Activated CD8-positive, alpha-beta T cell treated with anti-CD3 and anti-CD28 coated beads for 36 hours (primary cell): ENCODE measurements around the gene CYP2A7. TPM values are rescaled to one million over a fixed set of nuclear protein-coding genes. Genes with fewer than 3 reads are reported as not detected.
"Not testable (repeated sequence)": the region's sequence is repeated elsewhere in the genome, so short reads cannot be mapped to it uniquely, and the experiment has no call there.

ENCODE experiments used
- ATAC-seq: fragments of 200-7000 bp; cut with Tn5 transposase; one replicate; pipeline ENCODE4 v1.10.0; 2021; ENCODE audit warnings: mild to moderate bottlenecking, moderate library complexity
- CTCF ChIA-PET: fragments of 350-600 bp; sonication (Branson Sonifier 250); formaldehyde crosslinking; loops from one replicate; lab custom pipeline; 2021; ENCODE audit warnings: antibody characterized with exemption; lab: Charles Lee
- POLR2A ChIA-PET: fragments of 350-600 bp; sonication (Branson Sonifier 250); formaldehyde crosslinking; loops from one replicate; lab custom pipeline; 2021; ENCODE audit warnings: antibody characterized with exemption; lab: Charles Lee
- DNase-seq: peaks from one replicate; pipeline ENCODE4 v3.0.0-alpha.2; 2020
- H3K27ac Mint-ChIP-seq: one replicate; pipeline ENCODE4 v1.8.0; 2021; ENCODE audit warnings: mild to moderate bottlenecking, mixed read lengths
- H3K27me3 Mint-ChIP-seq: one replicate; pipeline ENCODE4 v1.8.0; 2021; ENCODE audit warnings: mixed read lengths
- H3K36me3 Mint-ChIP-seq: one replicate; pipeline ENCODE4 v1.8.0; 2021; ENCODE audit warnings: low read depth, mixed read lengths
- H3K4me1 Mint-ChIP-seq: one replicate; pipeline ENCODE4 v1.8.0; 2021; ENCODE audit warnings: low read depth, mixed read lengths
- H3K4me3 Mint-ChIP-seq: one replicate; pipeline ENCODE4 v1.8.0; 2021; ENCODE audit warnings: mild to moderate bottlenecking, moderate library complexity, mixed read lengths
- H3K9me3 Mint-ChIP-seq: one replicate; pipeline ENCODE4 v1.8.0; 2021; ENCODE audit warnings: mixed read lengths
- intact Hi-C: fragments of 100-400 bp; cut with micrococcal nuclease; formaldehyde crosslinking; loops from one replicate; pipeline ENCODE4 v1.10.0; 2022
- total RNA-seq, 2 experiments: library from RNA; stranded (reverse); gene quantifications; one replicate each; pipeline ENCODE4 v1.2.3, GENCODE V29; 2021
- TF ChIP-seq, protein P1 (sequence below): fragments of 200-600 bp; IDR thresholded peaks from one replicate; pipeline ENCODE4 v1.8.0; 2022; ENCODE audit warnings: antibody characterized with exemption, mild to moderate bottlenecking

Gene CYP2A7
- total RNA-seq, 2 experiments from 2014 or later: not detected

DNA sequence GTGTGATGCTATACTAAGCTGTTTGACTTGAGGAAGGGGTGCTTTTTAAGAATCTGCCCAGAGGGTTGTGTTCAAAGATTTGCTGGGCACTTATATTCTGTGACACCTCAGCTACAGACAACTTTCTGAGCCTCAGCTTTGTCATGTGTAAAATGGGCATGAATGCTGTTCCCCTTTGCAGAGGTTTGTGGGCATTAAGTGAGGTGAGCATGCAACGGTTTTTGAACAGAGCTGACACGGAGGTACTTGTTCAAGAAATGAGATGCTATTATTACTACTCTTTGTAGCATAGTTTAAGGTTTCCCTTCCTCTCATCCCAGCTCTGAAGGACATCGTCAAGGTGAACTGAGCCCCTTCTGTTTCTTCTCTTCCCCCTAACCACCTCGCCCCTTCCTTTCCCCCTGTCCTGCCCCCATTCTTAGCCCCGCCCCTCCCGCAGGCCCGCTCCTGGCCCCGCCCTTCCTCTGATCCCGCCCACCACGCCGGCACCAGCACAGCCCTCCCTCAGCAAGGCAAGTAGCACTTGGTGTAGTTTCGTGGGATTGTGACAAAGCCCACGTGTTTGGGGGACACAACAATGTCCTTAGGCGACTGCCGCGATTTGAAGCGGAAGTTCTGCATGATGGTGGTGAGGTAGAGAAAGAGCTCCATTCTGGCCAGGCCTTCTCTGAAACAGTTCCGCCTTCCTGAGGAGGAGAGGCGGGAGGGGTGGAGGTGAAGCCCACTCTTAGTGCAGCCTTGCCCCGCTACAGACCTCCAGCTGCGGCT is 26.1 kb upstream of the CYP2A7 start:
- peaks cover 12% of the 10 kb centered on the region for H3K4me1 Mint-ChIP-seq
- peaks cover 15% of the 10 kb centered on the region for H3K27me3 Mint-ChIP-seq
- ChIA-PET CTCF (no interaction called here), POLR2A (no interaction called here)
- no peaks in the 10 kb centered on the region for H3K36me3 Mint-ChIP-seq
- H3K9me3 Mint-ChIP-seq: peaks cover 3% of the 10 kb centered on the region
- peak overlapping the region; percentile 62 for H3K4me3 Mint-ChIP-seq
- DNase-seq (peak; percentile 69), ATAC-seq (peak; percentile 95)
- TF ChIP-seq, protein P1, sequence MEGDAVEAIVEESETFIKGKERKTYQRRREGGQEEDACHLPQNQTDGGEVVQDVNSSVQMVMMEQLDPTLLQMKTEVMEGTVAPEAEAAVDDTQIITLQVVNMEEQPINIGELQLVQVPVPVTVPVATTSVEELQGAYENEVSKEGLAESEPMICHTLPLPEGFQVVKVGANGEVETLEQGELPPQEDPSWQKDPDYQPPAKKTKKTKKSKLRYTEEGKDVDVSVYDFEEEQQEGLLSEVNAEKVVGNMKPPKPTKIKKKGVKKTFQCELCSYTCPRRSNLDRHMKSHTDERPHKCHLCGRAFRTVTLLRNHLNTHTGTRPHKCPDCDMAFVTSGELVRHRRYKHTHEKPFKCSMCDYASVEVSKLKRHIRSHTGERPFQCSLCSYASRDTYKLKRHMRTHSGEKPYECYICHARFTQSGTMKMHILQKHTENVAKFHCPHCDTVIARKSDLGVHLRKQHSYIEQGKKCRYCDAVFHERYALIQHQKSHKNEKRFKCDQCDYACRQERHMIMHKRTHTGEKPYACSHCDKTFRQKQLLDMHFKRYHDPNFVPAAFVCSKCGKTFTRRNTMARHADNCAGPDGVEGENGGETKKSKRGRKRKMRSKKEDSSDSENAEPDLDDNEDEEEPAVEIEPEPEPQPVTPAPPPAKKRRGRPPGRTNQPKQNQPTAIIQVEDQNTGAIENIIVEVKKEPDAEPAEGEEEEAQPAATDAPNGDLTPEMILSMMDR: no peak
- H3K27ac Mint-ChIP-seq: no peak overlapping the region
- intact Hi-C loops: no loop called here

DNA sequence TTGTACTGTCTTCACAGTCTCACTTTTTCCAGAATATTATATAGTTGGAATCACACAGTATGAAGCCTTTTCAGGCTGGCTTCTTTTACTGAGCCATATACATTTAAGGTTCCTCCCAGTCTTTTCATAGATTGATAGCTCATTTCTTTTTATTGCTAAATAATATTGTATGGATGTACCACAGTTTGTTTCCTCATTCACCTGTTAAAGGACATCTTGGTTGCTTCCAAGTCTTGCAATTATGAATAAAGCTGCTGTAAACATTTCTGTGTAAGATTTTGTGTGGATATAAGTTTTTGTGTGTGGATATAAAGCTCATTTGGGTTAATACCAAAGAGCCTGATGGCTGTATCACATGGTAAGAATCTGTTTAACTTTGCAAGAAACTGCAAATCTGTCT is 24.5 kb upstream of the CYP2A7 start:
- ChIA-PET POLR2A (no interaction called here), CTCF (no interaction called here)
- no peak overlapping the region for H3K27ac Mint-ChIP-seq
- H3K36me3 Mint-ChIP-seq: no peaks in the 10 kb centered on the region
- TF ChIP-seq, protein P1: no peak
- H3K4me1 Mint-ChIP-seq: peaks cover 12% of the 10 kb centered on the region
- no peaks in the 10 kb centered on the region for H3K9me3 Mint-ChIP-seq
- H3K4me3 Mint-ChIP-seq: no peak overlapping the region
- no peak for DNase-seq
- intact Hi-C loops: no loop called here
- H3K27me3 Mint-ChIP-seq: peaks cover 15% of the 10 kb centered on the region
- no peak for ATAC-seq

DNA sequence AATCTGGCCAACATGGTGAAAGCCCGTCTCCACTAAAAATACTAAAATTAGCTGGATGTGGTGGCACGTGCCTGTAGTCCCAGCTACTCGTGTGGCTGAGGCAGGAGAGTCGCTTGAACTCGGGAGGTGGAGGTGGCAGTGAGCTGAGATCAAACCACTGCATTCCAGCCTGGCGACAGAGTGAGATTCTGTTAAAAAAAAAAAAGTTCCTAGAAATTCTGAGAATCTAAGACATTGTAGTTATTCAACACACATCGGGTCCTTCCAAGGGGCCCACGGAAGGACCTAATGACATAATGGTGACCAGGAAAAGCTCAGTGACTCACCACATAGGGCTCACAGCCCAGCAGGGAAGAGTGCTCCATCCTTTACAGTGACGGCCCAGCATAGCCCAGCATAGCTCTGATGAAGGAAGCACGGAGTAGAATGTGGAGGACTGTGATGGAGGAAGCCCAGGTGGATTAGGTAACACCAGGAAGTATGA is 22.7 kb upstream of the CYP2A7 start:
- H3K27me3 Mint-ChIP-seq: peaks cover 16% of the 10 kb centered on the region
- H3K9me3 Mint-ChIP-seq, intact Hi-C loops, H3K36me3 Mint-ChIP-seq, H3K4me3 Mint-ChIP-seq, DNase-seq, CTCF ChIA-PET, ATAC-seq, H3K27ac Mint-ChIP-seq, POLR2A ChIA-PET: not testable (repeated sequence)
- H3K4me1 Mint-ChIP-seq: peaks cover 22% of the 10 kb centered on the region

DNA sequence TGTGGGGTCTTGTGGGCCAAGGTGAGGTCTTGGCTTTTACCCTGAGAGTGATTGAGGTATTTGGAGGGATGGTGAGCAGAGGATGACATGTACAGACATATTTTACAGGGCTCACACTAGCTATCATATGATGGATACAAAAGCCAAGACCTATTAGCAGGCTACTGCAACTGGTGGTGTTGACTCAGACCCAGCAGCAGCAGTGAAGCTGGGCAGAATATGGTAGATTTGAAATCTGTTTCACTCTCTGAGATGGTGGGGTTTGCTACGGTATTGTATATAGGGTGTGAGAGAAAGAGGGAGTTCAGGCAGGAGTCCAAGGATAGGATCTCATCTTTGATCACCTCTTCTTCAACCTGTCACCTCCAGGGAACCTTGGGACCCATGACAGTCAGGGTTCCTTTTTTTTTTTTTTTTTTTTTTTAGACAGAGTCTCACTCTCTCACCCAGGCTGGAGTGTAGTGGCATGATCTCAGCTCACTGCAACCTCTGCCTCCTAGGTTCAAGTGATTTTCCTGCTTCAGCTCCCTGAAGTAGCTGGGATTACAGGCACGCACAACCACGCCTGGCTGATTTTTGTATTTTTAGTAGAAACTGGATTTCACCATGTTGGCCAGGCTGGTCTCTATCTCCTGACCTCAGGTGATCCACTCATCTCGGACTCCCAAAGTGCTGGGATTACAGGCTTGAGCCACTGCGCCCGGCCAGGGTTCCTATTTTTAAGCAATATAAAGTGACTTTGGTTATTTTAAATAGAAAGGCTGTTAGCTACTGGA is 20.1 kb upstream of the CYP2A7 start:
- CTCF ChIA-PET, H3K4me3 Mint-ChIP-seq, POLR2A ChIA-PET, DNase-seq, H3K27me3 Mint-ChIP-seq, H3K36me3 Mint-ChIP-seq, H3K27ac Mint-ChIP-seq, H3K9me3 Mint-ChIP-seq, H3K4me1 Mint-ChIP-seq, ATAC-seq, intact Hi-C loops: not testable (repeated sequence)

DNA sequence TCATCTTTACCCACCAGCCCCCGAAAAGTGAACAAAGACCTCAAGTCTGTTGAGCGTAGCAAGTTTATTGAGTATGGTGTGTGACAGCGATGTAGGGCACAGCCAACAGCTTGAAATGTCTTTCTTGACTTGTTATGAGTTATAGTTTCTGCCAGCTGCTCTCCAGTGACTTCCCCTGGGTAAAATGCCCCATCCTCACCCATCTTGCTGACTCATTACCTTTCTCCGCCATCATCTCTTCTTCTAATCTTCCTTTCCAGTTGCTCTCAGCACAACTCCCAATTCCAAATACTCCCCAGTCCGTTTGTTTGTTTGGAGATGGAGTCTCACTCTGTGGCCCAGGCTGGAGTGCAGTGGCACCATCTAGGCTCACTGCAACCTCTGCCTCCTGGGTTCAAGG is 18.5 kb upstream of the CYP2A7 start:
- H3K9me3 Mint-ChIP-seq, H3K27me3 Mint-ChIP-seq, intact Hi-C loops, POLR2A ChIA-PET, H3K4me1 Mint-ChIP-seq, H3K36me3 Mint-ChIP-seq, DNase-seq, ATAC-seq, H3K4me3 Mint-ChIP-seq, H3K27ac Mint-ChIP-seq: not testable (repeated sequence)
- CTCF ChIA-PET: interaction anchor here (0.8 to 1.8 kb wide), 2 partner anchors 9 to 11 kb away, joined by 4 to 5 read pairs; no protein-coding TSS in a partner anchor

DNA sequence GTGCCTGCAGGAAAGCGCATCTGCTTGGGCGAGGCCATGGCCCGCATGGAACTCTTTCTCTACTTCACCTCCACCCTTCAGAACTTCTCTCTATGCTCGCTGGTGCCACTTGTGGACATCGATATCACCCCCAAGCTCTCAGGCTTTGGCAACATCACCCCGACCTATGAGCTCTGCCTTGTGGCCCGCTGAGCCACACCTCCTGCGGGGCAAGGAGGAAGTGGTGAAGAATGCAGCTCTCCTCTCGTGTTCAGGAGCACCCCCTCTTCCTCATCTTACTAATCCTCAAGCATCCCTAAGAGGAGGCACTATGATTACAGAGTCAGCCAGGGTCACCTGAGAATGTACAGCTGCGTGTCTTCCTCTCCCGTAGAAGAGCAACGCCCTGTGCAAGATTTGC is 17.9 kb upstream of the CYP2A7 start:
- ATAC-seq (peak; percentile 81), DNase-seq (peak; percentile 48)
- H3K27me3 Mint-ChIP-seq, POLR2A ChIA-PET, H3K4me1 Mint-ChIP-seq, H3K27ac Mint-ChIP-seq, H3K36me3 Mint-ChIP-seq, intact Hi-C loops, H3K9me3 Mint-ChIP-seq, H3K4me3 Mint-ChIP-seq: not testable (repeated sequence)
- CTCF ChIA-PET: interaction anchor here (0.8 to 1.8 kb wide), 2 partner anchors 8 to 11 kb away, joined by 4 to 5 read pairs; no protein-coding TSS in a partner anchor

DNA sequence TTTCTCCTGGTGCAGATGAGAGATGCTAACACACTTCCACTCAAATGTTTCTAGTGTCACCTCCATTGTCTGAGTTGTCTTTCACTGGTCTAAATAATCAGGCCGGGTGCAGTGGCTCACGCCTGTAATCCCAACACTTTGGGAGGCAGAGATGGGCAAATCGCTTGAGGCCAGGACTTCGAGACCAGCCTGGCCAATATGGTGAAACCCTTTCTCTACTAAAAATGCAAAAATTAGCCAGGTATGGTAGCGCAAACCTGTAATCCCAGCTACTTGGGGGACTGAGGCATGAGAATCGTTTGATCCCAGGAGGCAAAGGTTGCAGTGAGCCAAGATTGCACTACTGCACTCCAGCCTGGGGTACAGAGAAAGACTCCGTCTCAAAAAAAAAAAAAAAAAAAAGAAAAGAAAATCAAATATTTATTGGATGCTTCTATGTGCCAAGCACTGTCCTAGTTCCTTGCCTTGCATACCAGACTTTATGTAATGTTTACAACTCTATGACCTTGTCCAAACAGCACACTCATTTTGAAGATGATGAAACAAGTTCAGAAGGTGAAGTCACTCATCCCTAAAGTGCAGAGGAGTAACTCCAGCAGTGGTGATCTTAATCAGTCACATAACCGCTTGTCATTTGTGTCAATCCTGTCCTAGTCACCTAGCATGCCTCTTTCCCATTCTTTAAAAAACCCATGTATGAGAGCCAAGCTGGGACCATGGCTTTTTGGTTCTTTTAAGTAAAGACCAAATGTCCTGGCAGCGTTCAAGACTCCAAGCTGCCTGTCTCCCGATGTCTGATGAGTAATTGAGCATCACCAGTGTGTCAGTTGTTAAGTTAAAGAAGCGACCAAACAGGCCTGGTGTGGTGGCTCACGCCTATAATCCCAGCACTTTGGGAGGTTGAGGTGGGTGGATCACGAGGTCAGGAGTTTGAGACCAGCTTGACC is 15.1 kb upstream of the CYP2A7 start:
- CTCF ChIA-PET, intact Hi-C loops, DNase-seq, ATAC-seq, H3K36me3 Mint-ChIP-seq, H3K27ac Mint-ChIP-seq, H3K4me1 Mint-ChIP-seq, H3K9me3 Mint-ChIP-seq, H3K4me3 Mint-ChIP-seq, POLR2A ChIA-PET, H3K27me3 Mint-ChIP-seq: not testable (repeated sequence)
